GM12892 (cell line): ENCODE data around the gene CRTAC1.

Experiments used
- POLR2A ChIP-seq: IDR thresholded peaks from 2 replicates; pipeline ENCODE4 v1.6.1; 2011; ENCODE audit warnings: low read depth, low read length, control low read depth
- POLR2AphosphoS5 ChIP-seq: IDR thresholded peaks from 2 replicates; pipeline ENCODE4 v1.6.1; 2011; ENCODE audit warnings: low read depth, low read length, control low read depth
- TAF1 ChIP-seq: IDR thresholded peaks from 2 replicates; pipeline ENCODE4 v1.6.1; 2011; ENCODE audit warnings: low read depth, mild to moderate bottlenecking, control low read depth, low read length, borderline replicate concordance

GRCh38 chr10:97892506-97892905, 137.9 kb downstream of the CRTAC1 start:
- TF ChIP-seq POLR2AphosphoS5 = no peak
- no peak for TF ChIP-seq POLR2A
- TF ChIP-seq TAF1 = no peak
